SKM-1 treated with dmso at 0.1 percent for 144 hours (cell line): ENCODE results near the gene MACROH2A1.
A peak's percentile ranks its signal among the peaks of the same experiment; 100 is the strongest.

Experiments used
- DNase-seq: peaks from one replicate; lab custom pipeline; 2025; ENCODE audit not compliant: unreplicated experiment; lab: John Stamatoyannopoulos, UW

The MACROH2A1 gene

GRCh38 chr5:135398160-135398854, 724 bp downstream of the MACROH2A1 start:
- no peak for DNase-seq

- no peak for DNase-seq
These were observed 1.9 kb downstream of the MACROH2A1 start for GRCh38 chr5:135397084-135397483.

DNA sequence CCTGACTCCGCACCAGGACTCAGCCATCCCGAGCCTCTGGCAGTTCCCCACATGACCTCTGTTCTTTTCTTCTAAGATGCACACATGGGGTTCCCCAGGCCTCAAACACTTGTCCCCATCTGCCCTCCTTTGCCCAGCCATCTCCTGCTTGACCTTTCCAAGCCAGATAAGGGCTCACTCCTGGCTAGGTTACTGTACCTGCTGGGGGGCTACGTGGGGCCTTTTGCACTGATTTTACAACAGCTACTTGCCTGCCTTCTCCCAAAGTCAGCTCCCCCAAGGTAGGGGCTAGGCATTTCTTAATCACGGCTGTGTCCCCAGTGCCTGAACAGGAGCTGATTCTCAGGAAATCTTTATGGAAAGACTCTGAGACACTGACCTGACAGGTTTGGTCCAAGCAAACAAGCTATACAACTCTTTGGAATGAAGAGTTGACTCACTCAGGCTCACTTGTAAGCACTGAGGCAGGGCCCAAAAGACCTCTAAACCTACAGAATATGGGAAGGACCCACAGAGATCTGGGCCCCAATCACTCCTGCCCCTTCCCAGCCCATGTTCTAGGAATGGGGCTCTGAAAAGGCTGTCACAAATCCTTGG, 2.5 kb downstream of the MACROH2A1 start:
- DNase-seq: no peak

- no peak for DNase-seq
These were observed 3.2 kb downstream of the MACROH2A1 start for GRCh38 chr5:135395866-135396265.

GRCh38 chr5:135395451-135395850, 3.6 kb downstream of the MACROH2A1 start:
- no peak for DNase-seq

GRCh38 chr5:135394095-135394494, 4.9 kb downstream of the MACROH2A1 start:
- no peak for DNase-seq

GRCh38 chr5:135393691-135394090, 5.3 kb downstream of the MACROH2A1 start:
- DNase-seq: no peak

DNA sequence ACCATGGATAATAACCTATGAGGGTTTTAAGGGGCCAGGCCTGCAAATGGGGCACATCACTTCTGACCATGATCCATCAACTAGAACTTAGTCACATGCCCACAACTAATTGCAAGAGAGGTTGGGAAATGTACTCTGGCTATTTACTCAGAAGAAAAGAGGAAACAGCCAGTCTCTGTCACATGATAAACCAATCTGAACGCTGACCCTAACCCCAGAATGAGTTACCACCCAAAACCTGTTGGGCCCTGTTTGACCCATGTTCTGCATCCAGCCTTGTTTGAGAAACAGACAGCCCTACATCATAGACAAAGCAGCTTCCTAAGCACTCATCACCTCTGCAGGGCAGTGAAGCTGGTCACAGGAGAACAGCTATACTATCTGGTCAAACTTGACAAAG, 5.8 kb downstream of the MACROH2A1 start:
- peak; percentile 77 for DNase-seq

GRCh38 chr5:135392256-135392655, 6.8 kb downstream of the MACROH2A1 start:
- DNase-seq: no peak

DNA sequence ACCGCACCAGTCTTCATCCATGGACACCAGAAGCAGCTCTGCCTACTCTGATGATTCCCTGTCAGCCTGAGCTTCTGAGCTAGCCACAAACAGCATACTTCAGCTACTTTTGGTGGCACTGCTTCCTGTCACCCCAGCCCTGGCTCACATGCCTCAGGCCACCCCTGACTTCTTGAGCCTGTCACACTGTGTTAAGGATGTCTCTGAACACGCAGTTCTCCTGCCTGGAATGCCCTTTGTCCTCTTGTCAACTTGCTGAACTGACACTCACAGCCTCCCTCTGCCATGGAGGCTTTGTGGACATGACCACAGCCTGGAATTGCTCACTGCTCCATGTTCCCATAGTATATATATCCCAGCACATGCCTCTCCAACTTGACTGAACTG, 7.2 kb downstream of the MACROH2A1 start:
- DNase-seq: no peak

- DNase-seq: no peak
These were observed 7.7 kb downstream of the MACROH2A1 start for GRCh38 chr5:135391116-135391868.

DNA sequence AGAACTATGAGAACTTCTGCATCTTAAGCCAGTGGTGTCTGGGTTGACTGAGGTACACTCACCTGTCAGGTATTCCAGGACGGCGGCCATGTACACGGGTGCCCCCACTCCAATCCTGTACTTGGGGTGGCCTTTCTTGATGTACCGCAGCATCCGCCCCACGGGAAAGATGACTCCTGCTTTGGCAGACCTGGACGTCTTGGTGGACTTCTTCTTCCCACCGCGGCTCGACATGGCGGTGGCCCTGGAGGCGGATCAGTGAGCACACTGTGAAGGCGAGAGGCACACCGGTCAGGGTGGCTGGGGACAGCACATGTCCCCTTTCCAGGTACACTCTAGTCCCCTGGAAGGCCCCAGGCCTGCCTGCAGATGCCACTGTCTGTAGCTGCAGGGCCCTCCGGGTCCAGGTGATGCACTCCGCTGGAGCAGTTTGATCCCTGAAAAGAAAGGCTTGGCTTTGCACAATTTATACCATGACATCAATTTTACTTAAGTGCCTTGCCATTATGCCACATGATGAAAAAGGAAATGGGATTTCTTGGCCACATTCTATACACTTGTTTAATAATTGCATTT, 10.1 kb downstream of the MACROH2A1 start:
- no peak for DNase-seq

GRCh38 chr5:135387629-135387960, 11.4 kb downstream of the MACROH2A1 start:
- no peak for DNase-seq

DNA sequence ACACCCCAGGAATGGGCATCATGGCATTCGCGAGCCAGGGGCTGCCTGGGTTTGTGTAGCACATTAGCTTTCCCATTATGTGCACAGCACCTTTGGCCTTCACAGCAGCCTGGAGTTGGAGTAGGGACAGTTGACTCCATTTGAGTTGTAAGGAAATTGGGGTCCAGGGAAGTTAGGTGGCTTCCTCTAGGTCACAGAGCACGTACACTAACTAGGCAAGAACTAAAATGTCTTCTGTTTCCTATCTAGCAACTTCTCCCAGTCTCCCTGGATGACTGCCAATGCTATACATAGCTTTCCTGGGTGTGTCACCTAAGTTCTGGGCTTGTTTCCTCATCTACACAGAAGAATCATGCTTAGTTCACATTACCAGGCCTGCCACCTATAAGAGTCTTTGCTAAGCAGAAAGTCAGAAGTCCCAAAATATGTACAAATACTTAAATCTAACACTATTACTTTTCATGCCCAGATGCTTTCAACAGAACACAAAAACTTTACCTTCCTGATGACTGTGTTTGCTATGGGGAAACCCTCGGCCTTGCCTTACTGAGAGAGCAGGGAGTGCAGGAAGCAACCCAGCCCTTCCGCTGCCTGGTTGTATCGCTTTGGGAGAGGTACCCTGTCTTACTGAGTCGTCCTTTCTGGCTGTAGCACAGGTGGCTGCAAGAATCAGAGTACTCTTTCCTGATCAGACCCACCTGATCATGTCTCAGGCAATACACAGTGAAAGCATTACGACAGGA, 12.0 kb downstream of the MACROH2A1 start:
- DNase-seq: peak; percentile 84

GRCh38 chr5:135386096-135386495, 12.9 kb downstream of the MACROH2A1 start:
- no peak for DNase-seq

GRCh38 chr5:135385576-135385975, 13.5 kb downstream of the MACROH2A1 start:
- DNase-seq: no peak

GRCh38 chr5:135384898-135385297, 14.1 kb downstream of the MACROH2A1 start:
- DNase-seq: no peak

GRCh38 chr5:135383803-135384495, 15.1 kb downstream of the MACROH2A1 start:
- DNase-seq: no peak

DNA sequence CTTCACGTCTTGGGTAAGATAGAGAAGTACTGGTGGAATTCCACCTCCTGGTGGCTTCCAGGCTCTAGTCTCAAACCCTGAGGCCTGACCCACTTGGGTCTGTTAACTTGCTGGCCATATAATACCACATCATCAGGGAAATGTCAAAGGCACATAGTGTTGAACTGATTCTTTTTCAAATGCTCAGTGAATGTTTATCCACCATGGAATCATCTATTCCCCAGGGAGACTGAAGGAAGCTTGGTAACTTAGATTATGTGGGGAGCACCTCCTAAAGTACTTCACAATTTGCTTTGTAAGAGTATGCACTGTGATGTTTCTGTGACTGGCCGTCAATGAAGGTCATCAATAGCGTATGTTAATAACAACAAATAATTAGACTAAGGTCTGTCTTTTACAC, 16.1 kb downstream of the MACROH2A1 start:
- no peak for DNase-seq

GRCh38 chr5:135382106-135382790, 16.8 kb downstream of the MACROH2A1 start:
- DNase-seq: no peak
